ENCODE results near the gene FBXL13. TPM values are rescaled to one million over a fixed set of nuclear protein-coding genes. Genes with fewer than 3 reads are reported as not detected.
A peak's percentile ranks its signal among the peaks of the same experiment; 100 is the strongest.

Gene FBXL13
- polyA plus RNA-seq, 1 of the 3 experiments (the other 2 are of a cell fraction): 1.1 TPM

DNA sequence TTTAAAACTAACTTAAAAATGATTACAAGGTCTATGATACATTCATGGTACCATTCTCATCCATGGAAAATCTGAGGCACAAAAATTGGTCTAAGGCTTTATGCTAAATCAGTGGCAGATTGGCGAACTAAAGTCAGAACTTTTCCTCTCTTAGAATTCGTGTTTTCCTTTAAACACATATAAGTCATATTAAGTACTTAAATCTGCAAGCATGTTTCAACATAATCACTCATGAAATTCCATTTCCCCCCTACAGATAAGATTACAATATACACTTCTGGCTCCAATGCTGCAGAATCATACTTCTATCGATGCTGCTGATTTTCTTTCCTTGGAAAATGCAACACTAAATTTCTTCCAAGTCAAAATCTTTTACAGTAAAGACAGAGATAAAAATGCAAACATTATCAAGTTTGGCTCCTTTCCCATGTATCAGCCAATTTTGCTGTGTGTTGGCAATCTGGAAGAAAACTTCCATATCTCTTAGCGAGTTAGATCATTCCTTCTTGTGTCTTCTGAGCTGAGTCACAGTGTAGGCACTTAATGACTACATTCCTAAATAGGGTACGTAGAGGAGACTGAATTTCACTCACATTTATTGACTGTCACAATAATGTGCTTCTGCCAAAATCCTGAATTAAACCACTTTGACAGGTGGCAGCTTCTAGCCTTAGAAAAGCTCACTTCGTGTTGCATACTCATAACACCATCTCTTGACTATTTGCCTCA is 238.2 kb downstream of the FBXL13 start (continued):
- TF ChIP-seq, protein P1, sequence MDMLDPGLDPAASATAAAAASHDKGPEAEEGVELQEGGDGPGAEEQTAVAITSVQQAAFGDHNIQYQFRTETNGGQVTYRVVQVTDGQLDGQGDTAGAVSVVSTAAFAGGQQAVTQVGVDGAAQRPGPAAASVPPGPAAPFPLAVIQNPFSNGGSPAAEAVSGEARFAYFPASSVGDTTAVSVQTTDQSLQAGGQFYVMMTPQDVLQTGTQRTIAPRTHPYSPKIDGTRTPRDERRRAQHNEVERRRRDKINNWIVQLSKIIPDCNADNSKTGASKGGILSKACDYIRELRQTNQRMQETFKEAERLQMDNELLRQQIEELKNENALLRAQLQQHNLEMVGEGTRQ (IDR thresholded peaks at IDR 0.05; ENCODE audit: borderline replicate concordance, low read depth, low read length): no peak
- TF ChIP-seq NFIC (IDR thresholded peaks at IDR 0.05; ENCODE audit: borderline replicate concordance): peak; percentile 100
- TF ChIP-seq, protein P2, sequence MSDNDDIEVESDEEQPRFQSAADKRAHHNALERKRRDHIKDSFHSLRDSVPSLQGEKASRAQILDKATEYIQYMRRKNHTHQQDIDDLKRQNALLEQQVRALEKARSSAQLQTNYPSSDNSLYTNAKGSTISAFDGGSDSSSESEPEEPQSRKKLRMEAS (IDR thresholded peaks at IDR 0.05; ENCODE audit: low read depth): peak; percentile 76
- peak; percentile 100 for TF ChIP-seq JUND (IDR thresholded peaks at IDR 0.05)
- peak; percentile 15; the same call in 1 of the 2 replicates for TF ChIP-seq USF1 (IDR thresholded peaks at IDR 0.05; ENCODE audit: borderline replicate concordance, low read depth)
- peak; percentile 90 for TF ChIP-seq RXRA (IDR thresholded peaks at IDR 0.05; ENCODE audit: borderline replicate concordance, low read depth)
- TF ChIP-seq FOSL2 (IDR thresholded peaks at IDR 0.05; ENCODE audit: borderline replicate concordance, low read depth): peak; percentile 99
- peak; percentile 99 for TF ChIP-seq TCF12 (IDR thresholded peaks at IDR 0.05)
- TF ChIP-seq EP300 (IDR thresholded peaks at IDR 0.05; ENCODE audit: borderline replicate concordance in 1 of 2, low read depth in 1 of 2, low read length in 1 of 2): peak; percentile 60 to 100
- TF ChIP-seq SIN3A (IDR thresholded peaks at IDR 0.05; ENCODE audit: borderline replicate concordance, low read depth, low read length): peak; percentile 98
- TF ChIP-seq SMC3 (IDR thresholded peaks at IDR 0.05; ENCODE audit: low read depth, low read length): no peak

DNA sequence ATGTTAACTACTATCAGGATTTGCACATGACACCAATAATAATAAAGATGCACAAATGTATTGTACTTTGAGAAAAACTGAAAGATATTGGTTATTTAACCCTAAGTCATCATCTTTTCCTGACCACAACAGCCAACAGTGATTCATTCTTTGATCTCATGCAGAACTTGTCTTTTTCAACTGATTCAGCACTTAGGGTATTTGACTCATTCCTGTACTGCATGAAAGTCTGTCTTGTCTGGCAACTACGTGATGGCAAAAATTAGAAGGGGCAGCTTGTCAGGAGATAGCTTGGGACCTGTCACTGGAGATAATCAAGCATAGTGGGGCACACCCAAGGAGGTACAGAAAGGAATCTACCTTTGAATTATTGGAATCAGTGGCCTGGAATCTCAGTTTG is 239.6 kb downstream of the FBXL13 start:
- CTCF ChIA-PET: no interaction called here
- 11% methylated on average over 1 of the region's 1 CpG for WGBS (ENCODE audit: low lambda C conversion rate)
- Histone ChIP-seq H3K27me3 (ENCODE audit: insufficient read depth) (no peaks in the 10 kb centered on the region), H3K9me2 (no peaks in the 10 kb centered on the region), H3F3A (replicated peaks; ENCODE audit: insufficient read depth) (peaks cover 37% of the 10 kb centered on the region), H3K4me3 (ENCODE audit: low read depth in 2 of 2, low read length in 1 of 2) (no peak overlapping the region), H3K27ac (ENCODE audit: low read depth in 2 of 2, low read length in 1 of 2) (peak overlapping the region; percentile 68 to 96; a peak in 3 of 4 replicates), H3K36me3 (replicated peaks in 1 of 2; ENCODE audit: control insufficient read depth in 1 of 2, insufficient read depth in 2 of 2, low read length in 1 of 2) (no peaks in the 10 kb centered on the region), H2AFZ (ENCODE audit: low read depth) (no peak overlapping the region), H3K79me2 (ENCODE audit: insufficient read depth) (no peaks in the 10 kb centered on the region), H3K4me1 (ENCODE audit: control insufficient read depth in 1 of 2, insufficient read depth in 2 of 2, low read depth in 1 of 2, low read length in 1 of 2) (peaks cover 15 to 39% of the 10 kb centered on the region in 2 experiments), H4K20me1 (ENCODE audit: insufficient read depth) (no peaks in the 10 kb centered on the region), H3K9ac (peak overlapping the region; percentile 42; the same call in 1 of the 2 replicates), H3K4me2 (peak overlapping the region; percentile 36; the same call in 1 of the 2 replicates), H3K9me3 (no peaks in the 10 kb centered on the region)
- POLR2A ChIA-PET: no interaction called here
- no peak for DNase-seq
- TF ChIP-seq, protein P2 (IDR thresholded peaks at IDR 0.05; ENCODE audit: low read depth): peak; percentile 66; the same call in 1 of the 2 replicates
- TF ChIP-seq MEF2A (IDR thresholded peaks at IDR 0.05; ENCODE audit: borderline replicate concordance, low read depth) (peak; percentile 72; the same call in 1 of the 2 replicates), CHD2 (IDR thresholded peaks at IDR 0.05; ENCODE audit: low read length, partially characterized antibody) (peak; percentile 25), MXI1 (IDR thresholded peaks at IDR 0.05; ENCODE audit: low read depth, low read length) (no peak), GATA2 (CRISPR knock-in tag; IDR thresholded peaks at IDR 0.05) (no peak), TCF12 (IDR thresholded peaks at IDR 0.05) (peak; percentile 100), FOXM1 (IDR thresholded peaks at IDR 0.05; ENCODE audit: low read depth) (peak; percentile 99), RXRA (IDR thresholded peaks at IDR 0.05; ENCODE audit: borderline replicate concordance, low read depth) (peak; percentile 93), ELF1 (IDR thresholded peaks at IDR 0.05) (no peak), USF1 (IDR thresholded peaks at IDR 0.05; ENCODE audit: borderline replicate concordance, low read depth) (no peak; the same call in 1 of the 2 replicates), FOSL2 (IDR thresholded peaks at IDR 0.05; ENCODE audit: borderline replicate concordance, low read depth) (peak; percentile 100), JUND (IDR thresholded peaks at IDR 0.05) (peak; percentile 100), EZH2phosphoT487 (IDR thresholded peaks at IDR 0.05; ENCODE audit: borderline replicate concordance, low read depth) (no peak), ZBTB33 (IDR thresholded peaks at IDR 0.05; ENCODE audit: borderline replicate concordance, low read depth) (peak; percentile 93), YY1 (IDR thresholded peaks at IDR 0.05; ENCODE audit: low read depth) (peak; percentile 47; the same call in 1 of the 2 replicates), NFIC (IDR thresholded peaks at IDR 0.05; ENCODE audit: borderline replicate concordance) (peak; percentile 97), TEAD4 (IDR thresholded peaks at IDR 0.05; ENCODE audit: borderline replicate concordance, insufficient read depth) (peak; percentile 99), GABPA (IDR thresholded peaks at IDR 0.05; ENCODE audit: low read depth) (peak; percentile 29; the same call in 1 of the 2 replicates), SIN3A (IDR thresholded peaks at IDR 0.05; ENCODE audit: borderline replicate concordance, low read depth, low read length) (peak; percentile 97), RFX5 (IDR thresholded peaks at IDR 0.05; ENCODE audit: low read length) (no peak), EP300 (IDR thresholded peaks at IDR 0.05; ENCODE audit: borderline replicate concordance in 1 of 2, low read depth in 1 of 2, low read length in 1 of 2) (peak; percentile 88 to 100)
- TF ChIP-seq, protein P1 (IDR thresholded peaks at IDR 0.05; ENCODE audit: borderline replicate concordance, low read depth, low read length): no peak
